GOT3 (cell line): ENCODE data around the gene ABCF1.
A peak's percentile ranks its signal among the peaks of the same experiment; 100 is the strongest.
"Not testable (repeated sequence)": the region's sequence is repeated elsewhere in the genome, so short reads cannot be mapped to it uniquely, and the experiment has no call there.

Experiments
- DNase-seq: peaks from one replicate; lab custom pipeline; 2025; ENCODE audit warnings: mixed read lengths; lab: John Stamatoyannopoulos, UW

The ABCF1 gene

DNA sequence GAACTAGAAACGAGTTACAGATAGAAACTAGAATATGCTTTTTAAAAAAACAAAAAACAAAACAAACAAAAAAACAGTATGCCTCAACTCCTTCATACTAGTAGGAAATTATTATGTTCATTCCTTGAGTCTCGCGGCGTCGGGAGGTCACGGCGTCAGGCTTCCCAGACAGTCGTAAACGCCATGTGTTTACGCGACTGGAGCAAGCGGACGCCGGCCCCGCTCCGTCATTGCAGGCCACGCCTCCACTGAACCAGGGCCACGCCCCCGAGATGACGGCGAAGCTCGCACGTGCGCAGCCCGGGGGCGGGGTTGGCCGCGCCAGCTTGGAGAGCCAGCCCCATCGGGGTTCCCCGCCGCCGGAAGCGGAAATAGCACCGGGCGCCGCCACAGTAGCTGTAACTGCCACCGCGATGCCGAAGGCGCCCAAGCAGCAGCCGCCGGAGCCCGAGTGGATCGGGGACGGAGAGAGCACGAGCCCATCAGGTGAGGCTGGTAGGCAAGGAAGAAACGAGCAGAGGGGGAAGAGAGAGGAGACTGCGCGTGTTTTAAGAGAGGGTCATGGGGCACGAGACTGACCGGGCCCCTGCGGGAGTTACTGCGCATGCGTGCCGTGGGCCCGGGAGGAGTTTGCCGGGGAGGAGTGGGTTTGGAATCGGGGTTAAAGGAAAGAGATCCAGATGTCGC is at the start of gene ABCF1:
ABCF1 (plus strand) TSS at position 368 of the 687 bp plus-strand sequence; CDS start at position 414, 46 bp downstream.
- peak; percentile 94 for DNase-seq

DNA sequence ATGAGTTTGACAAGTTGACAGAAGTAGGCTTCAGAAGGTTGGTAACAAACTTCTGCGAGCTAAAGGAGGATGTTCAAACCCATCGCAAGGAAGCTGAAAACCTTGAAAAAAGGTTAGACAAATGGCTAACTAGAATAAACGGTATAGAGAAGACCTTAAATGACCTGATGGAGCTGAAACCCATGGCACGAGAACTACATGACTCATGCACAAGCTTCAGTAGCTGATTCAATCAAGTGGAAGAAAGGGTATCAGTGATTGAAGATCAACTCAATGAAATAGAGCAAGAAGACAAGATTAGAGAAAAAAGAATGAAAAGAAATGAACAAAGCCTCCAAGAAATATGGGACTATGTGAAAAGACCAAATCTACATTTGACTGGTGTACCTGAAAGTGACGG is 49.3 kb upstream of the ABCF1 start:
- not testable (repeated sequence) for DNase-seq

DNA sequence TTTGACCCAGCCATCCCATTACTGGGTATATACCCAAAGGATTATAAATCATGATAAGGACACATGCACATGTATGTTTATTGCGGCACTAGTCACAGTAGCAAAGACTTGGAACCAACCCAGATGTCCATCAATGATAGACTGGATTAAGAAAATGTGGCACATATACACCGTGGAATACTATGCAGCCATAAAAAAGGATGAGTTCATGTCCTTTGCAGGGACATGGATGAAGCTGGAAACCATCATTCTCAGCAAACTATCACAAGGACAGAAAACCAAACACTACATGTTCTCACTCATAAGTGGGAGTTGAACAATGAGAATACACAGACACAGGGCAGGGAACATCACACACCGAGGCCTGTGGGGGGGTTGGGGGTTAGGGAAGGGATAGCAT is 44.8 kb upstream of the ABCF1 start:
- DNase-seq, result not testable (repeated sequence)

DNA sequence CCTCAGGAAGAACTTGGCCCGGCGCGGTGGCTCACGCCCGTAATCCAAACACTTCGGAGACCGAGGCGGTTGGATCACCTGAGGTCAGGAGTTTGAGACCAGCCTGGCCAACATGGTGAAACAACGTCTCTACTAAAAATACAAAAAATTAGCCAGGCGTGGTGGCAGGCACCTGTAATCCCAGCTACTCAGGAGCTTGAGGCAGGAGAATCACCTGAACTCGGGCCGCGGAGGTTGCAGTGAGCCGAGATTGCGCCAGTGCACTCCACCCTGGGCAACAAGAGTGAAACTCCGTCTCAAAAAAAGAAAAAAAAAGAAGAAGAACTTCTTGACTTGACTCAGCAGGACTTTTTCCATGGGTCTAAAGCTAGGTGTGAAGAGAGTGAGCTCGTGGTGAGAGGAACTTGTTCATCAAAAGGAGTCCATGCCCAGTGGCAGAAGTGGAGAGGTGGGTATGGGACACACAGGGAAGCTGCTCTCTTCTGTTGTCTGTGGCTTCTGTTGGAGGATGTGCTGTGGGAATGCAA is 41.8 kb upstream of the ABCF1 start:
- DNase-seq, result not testable (repeated sequence)

DNA sequence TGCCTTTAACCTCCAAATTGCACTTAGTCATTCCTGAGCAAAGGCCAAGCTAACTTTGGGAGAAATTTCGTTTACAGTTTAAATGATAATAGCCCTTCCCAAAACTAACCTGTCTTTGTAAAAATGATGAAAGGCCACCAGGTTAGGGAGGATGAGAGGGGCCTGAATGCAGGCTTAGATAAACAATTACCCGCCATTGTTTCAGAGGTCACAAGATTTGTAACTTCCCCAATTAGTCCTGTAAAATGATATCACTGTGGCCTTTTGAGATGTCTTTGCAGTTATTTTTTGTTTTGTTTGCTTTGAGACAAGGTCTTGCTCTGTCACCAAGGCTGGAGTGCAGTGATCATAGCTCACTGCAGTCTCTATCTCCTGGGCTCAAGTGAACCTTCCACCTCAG is 41.2 kb upstream of the ABCF1 start:
- DNase-seq, result no peak

DNA sequence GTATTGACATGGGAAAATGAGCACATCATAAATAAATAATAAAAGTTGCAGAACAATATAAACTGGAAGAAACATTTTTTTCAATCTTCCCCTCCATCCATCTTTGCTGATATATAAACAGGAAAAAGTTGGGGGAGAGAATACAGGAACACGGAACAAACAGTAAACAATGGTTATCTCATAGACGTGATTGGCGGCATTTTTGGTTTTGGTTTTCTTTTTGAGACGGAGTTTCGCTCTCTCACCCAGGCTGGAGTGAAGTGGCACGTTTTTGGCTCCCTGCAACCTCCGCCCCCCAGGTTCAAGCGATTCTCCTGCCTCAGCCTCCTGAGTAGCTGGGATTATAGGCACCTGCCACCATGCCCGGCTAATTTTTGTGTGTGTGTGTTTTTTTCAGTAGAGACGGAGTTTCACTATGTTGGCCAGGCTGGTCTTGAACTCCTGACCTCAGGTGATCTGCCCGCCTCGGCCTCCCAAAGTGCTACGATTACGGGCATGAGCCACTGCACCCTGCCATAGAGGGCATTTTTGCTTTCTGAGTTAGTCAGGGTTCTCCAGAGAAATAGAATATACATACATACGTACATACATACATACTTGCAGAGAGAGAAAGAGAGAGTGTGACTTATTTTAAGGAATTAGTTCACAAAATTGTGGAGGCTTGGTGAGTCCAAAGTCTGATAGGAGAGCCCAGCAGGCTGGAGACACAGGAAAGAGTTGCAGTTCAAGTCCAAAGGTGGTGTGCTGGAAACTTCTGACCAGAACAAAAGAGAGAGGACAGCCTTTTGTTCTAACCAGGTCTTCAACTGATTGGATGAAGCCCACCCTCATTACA is 37.6 kb upstream of the ABCF1 start:
- DNase-seq, result no peak

DNA sequence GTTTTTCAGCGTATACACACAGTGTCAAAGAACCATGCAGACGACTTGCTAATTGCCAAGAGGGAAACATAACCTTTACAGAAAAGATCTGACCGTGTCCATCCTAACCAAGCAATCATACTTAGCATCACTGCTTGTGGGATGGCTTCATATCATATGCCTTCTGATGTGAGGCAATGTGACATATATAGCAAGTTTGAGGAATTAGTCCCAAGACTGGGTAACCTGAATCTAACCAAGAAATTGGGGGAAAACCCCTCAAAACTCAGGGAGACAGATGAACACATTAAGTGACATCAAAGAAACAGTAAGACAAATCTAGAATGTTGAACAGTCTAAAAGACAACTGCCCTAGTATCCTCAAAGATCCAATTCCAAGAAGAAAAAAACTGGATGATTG is 33.3 kb upstream of the ABCF1 start:
- DNase-seq, result no peak

DNA sequence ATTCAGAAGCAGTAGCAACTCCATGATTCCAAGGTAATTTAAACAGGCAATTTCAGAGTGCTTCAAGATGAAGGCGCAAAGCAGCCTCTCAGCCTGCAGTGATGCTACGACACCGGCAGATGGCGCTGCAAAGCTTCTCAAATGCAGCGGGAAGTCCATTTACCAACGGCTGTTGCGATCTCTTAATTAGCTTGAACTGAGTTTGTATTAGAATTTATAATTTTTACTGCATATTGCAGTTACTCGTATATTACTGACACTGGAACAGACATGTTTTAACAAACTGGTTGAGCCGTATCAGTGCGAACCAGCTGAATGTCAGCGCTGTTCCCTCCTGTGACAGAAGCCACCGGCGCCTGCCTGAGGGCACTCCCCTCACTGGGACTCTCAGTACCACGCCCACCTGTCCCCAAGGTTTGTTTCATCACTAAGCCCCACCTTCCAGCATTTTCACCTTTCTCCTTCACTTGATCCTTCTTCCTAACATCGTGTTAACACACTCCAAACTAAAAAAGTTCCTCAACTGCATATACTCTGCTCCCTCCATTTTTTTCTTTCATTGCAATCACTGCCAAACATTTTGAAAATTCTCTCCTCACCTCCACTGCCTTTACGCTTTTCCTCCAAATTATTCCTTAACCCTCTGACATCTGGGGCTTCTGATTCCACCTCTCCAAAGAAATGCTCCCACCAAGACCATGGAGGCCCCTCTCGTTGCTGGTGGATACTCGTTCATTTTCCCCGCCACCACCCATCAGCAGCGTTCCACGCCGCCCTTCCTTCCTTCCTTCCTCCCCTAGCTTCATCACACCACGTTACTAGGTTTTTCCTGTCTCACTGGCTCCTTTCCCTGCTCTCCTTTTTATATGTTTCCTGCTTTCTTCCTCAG is 29.5 kb upstream of the ABCF1 start:
- DNase-seq, result no peak

DNA sequence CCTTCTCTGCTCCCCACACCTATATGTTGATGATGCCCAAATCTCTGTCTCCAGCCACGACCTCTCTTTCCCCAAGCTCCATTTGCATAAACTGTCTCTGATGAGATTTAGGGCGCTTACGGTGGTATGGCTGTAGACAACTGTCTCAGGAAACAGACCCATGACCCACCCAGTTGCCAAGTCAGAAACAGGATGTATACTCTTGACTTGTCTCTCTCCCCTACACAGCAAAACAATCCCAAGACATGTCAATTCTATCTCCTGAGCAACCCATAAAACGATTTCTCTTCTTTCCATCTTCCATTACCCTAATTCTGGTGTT is 28.9 kb upstream of the ABCF1 start:
- DNase-seq, result no peak

DNA sequence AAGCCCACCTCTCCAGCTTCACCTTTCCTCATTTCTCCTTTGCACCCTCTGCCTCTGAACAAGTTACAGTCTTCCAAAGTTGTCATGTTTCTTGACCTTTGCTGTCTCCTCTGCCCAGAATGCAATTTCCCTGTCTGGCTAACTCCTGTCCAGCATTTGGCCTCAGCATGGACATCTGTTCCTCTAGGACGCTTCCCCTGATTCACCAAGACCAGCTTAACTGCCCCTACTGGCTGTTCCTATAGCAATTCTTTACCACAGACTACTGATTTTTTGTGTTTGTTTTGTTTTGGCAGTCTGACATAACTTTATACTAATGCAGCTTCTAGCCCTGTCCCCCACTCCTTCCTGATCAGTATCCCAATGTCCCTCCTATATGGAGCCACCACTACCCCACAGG is 28.3 kb upstream of the ABCF1 start:
- DNase-seq, result no peak

DNA sequence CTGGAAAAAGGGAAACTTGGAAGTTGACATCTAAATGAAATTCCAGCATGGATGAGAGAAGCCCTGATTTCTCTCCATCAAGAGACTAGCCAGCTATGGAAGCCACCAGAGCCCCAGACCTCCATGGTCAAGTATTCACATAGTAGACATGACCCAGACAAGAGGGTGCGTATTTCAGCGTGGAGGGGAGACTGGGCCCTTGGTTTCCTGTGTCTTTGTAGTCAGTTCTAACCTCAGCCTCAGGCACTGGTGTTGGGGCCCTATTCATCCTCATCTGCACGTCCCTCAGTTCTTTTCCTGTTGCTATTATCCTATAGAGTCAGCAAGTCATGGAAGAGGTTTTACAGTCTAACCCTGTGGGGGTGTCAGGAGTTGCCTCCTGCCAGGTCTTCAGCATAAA is 27.4 kb upstream of the ABCF1 start:
- no peak for DNase-seq

DNA sequence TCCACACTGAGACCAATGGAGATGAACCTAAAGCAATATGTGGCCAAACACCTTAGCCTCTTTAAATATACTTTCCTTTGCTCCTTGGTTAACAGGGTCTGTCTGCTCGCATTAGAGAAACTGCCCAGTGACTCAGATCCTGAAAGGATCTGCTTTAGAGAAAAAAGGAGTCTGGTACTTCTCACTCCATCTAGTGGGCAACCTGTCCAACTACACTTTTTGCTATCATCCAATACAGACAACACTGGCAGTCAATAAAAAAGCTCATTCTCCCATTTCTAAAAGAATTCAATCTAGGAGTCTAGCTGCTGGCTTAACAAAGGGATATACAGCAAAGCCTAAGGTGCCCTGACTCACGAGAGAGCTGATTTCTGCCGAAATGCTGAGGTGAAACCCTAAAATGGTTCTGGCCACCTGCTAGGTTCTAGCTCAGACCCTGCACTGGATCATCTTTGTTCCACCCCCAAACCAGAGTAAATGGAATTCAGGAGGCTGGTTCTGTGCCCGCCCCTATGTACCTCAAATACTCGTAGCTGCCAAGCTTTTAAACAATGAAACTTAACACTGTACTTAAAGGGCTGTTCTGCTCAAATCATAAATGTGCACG is 26.5 kb upstream of the ABCF1 start:
- no peak for DNase-seq

DNA sequence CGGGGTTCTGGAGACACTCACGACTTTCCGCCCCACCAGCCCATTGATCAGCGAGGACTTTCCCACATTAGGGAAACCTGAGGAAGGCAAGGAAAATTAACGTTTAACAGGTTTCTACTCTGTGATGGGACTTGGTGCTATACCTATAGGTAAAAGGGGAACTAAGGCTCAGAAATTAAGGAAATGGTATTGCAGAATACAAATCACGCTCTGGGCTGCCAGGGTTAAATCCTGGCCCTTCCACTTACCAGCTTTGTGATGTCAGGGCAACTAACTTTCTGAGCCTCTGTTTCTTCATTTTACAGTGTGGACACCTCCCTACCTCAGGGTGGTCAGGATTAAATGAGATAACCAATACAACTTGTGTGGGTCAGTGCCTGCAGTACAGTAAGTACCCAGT is 23.8 kb upstream of the ABCF1 start:
- no peak for DNase-seq

DNA sequence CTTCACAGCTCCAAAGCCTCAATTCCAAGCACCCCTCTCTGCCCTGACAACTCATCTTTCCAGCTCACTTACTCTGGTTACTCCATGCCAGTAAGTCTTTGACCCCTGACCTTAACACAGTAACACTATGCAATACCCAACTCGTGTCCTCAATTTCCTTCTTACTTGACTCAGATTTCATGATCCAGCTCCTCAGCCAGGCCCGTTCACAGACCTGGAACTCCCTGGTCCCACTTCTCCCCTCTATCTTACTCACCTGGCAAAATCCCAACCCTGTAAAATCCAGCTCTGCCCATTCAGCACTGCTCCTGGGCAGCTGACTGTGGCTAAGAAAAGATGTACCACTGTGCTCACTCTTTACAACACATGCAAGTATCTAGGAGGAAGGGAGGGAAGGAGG is 22.9 kb upstream of the ABCF1 start:
- no peak for DNase-seq

DNA sequence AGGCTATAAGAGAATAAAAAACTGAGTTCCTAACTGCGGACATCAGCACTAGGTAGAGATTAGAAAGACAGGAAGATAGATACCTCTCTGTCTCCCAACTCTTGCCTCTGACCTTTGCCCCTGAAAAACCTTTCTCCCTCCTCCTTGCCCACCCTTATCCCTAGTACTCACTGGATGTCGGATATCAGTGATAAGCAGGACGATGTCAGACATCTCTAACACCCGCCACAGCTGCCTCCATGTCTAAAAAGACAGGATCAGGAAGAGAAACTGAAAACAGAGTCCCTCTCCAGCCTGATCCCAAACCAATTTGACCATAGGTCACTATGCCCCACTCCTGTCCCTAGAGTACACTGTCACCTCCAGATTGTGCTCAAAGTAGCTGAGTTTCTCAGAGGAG is 16.8 kb upstream of the ABCF1 start:
- no peak for DNase-seq

DNA sequence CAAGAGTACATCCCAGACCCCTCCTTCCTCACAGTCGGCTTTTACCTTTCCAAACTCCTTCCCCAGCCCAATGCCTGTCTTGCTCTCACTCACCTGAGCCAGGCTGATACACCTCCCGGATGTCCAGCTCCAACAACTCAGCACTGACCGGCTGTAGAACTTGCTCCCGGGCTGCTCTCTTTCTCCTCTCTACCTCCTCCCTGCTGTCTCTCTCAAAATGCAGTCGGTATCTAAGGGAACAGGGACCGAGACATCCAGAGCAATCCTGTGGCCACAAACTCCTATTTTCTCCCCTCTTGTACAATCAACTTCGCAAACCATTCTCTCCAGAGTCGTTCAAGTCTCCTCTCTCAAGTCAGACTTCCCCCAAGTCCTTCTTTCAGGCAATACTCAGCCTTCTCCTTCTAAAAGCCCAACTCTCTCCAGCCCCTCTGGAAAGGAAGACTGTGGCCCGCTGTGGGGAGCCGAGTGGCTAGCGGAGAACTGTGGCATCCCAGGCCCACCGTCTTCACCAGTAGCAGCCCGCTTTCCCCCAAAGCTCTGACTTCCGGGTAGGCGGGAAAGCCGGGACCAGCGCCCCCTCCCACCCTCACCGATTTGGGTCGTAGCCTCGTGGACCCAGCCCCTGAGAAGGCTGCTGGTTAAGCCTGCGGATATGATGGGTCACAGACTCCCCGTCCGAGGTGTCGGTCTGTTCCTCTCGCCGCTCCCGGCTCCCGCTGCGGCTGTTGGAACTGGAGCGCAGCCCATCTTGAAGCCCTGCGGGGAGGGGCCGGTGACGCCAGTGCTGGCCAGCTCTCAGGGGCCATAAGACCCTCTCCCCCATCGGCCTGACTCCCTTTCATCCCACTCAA is 16.1 kb upstream of the ABCF1 start:
- no peak for DNase-seq

DNA sequence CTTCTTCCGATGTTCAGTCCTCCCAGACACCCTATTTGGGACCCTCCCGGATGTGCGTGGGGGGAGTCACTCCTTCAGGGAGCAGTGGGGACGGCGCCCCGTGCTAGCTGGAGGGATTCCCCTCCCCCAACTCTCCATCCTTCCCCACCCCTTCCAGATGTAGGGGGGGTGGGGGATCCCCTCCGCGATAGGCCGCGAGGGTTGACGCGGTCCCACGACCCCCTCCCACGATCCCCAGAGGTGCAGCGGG is 15.5 kb upstream of the ABCF1 start:
- no peak for DNase-seq

DNA sequence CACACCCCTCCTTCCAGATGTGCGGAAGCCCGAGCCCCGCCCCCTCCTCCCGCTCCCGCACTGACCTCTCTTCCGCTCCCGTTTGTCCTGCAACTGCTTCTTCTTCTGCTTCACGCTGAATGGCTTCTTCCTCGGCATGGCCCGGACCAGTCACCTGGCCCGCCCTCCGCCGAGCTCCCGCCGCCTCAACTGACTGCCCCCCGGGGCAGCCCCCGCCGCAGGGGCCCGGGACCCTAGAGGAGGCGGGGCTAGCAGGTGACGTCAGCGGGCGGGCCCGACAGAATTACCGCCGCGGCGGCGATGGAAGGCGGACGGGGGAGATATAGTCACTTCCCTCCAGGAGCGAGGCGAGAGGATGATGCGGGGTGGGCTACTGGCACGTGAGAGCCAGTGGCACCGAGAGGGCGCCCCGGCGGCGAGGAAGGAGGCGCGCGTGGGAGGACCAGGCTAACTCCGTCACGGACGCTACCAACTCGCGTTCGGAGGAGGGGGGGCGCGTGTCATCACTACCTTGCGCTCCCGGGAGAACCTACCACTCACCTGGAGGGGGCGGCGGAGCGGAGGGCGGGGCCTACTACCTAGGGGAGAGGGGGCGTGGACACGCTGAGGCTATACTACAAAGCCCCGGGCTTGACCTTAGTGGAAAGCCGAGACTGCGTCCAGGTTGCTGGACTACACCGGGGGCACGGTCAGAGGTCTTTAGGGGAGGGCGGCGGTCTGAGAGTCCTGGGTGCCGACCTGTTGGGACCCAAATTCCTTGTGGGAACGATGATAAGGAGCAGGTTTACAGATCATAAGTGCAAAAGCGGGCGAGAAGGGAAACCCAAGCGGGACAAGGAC is 15.0 kb upstream of the ABCF1 start, which contains the start of gene GNL1:
GNL1 (minus strand) TSS at position 424 of the 840 bp plus-strand sequence; CDS start at position 138, 286 bp downstream.
- peak; percentile 78 for DNase-seq

DNA sequence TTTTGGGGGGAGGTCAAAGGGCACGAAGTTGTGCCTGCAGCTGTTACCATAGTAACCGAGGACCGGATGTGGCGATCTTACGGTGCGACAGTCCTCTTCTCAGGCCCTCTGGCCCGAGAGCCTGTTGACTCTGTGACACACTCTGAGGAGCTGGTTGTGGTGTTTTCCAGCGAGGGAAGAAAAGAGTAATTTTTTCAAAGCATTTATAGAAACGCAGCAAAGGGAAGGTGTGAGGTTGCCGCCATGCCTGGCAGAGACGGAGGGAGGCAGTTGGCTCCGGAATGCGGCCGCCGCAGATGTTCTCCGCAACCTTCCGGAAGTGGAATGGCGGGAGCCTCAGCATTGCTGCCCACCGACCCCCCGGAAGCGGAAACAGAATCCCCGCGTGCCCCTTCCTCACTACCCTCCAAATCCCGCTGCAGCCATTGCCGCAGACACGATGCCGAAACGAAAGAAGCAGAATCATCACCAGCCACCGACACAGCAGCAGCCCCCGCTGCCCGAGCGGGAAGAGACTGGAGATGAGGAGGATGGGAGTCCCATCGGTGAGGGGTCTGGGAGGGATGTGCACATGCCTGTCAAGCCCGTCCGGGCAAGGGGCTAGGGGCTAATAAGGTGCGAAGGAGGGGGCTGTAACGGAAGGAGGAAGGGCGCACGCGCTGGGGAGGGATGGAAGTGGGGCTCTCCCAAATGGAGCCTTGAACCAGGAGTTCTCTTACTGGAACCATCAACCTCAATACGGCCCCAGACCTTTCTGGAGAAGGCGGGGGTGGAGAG is 14.1 kb upstream of the ABCF1 start, which contains the start of gene PRR3:
PRR3 (plus strand) TSS at position 390 of the 777 bp plus-strand sequence; CDS start at position 440, 50 bp downstream.
- peak; percentile 66 for DNase-seq
